Chondrocyte (in vitro differentiated cells): ENCODE results near the gene SMPD1. TPM values are rescaled to one million over a fixed set of nuclear protein-coding genes. Genes with fewer than 3 reads are reported as not detected.
A peak's percentile ranks its signal among the peaks of the same experiment; 100 is the strongest.

Experiments
- DNase-seq: peaks from one replicate; pipeline ENCODE4 v3.0.0; 2021; ENCODE audit warnings: mixed read lengths, low spot score
- H3K27ac Mint-ChIP-seq: one replicate; pipeline ENCODE4 v1.8.0; 2021; ENCODE audit warnings: mild to moderate bottlenecking, moderate library complexity, mixed read lengths; ENCODE audit not compliant: unreplicated experiment
- H3K27me3 Mint-ChIP-seq: 2 replicates; pipeline ENCODE4 v1.8.0; 2021; ENCODE audit warnings: low read depth, mixed read lengths
- H3K36me3 Mint-ChIP-seq: 2 replicates; pipeline ENCODE4 v1.8.0; 2021; ENCODE audit warnings: low read depth, mixed read lengths
- H3K4me1 Mint-ChIP-seq: 2 replicates; pipeline ENCODE4 v1.8.0; 2021; ENCODE audit warnings: low read depth, mild to moderate bottlenecking, mixed read lengths
- H3K4me3 Mint-ChIP-seq: one replicate; pipeline ENCODE4 v1.8.0; 2021; ENCODE audit warnings: mild to moderate bottlenecking, moderate library complexity, mixed read lengths; ENCODE audit not compliant: unreplicated experiment
- H3K9me3 Mint-ChIP-seq: 2 replicates; pipeline ENCODE4 v1.8.0; 2021; ENCODE audit warnings: low read depth, mixed read lengths
- long read RNA-seq: library from polyadenylated mRNA; stranded (forward); transcript quantifications from one replicate; pipeline ENCODE4 v2.0.0, GENCODE V29; 2021
- total RNA-seq: library from RNA; stranded (reverse); gene quantifications from 3 replicates; pipeline ENCODE4 v1.2.1, GENCODE V29; 2021
- TF ChIP-seq, protein P1 (sequence below): fragments of 200-600 bp; sonication (generic); IDR thresholded peaks from 2 replicates; pipeline ENCODE4 v1.5.0; 2021; ENCODE audit warnings: antibody characterized with exemption, mild to moderate bottlenecking, moderate library complexity

Gene SMPD1
- 81.1 to 102 TPM (median 99.4 TPM) in 3 replicates for total RNA-seq
- long read RNA-seq, transcript SMPD1-201 (6 exons, 2,452 nt): major isoform, 67 of 82 reads
- long read RNA-seq, partial matches to known transcripts: 5 of 82 reads
- long read RNA-seq, other reads (novel, unspliced or antisense): 9 of 82 reads

DNA sequence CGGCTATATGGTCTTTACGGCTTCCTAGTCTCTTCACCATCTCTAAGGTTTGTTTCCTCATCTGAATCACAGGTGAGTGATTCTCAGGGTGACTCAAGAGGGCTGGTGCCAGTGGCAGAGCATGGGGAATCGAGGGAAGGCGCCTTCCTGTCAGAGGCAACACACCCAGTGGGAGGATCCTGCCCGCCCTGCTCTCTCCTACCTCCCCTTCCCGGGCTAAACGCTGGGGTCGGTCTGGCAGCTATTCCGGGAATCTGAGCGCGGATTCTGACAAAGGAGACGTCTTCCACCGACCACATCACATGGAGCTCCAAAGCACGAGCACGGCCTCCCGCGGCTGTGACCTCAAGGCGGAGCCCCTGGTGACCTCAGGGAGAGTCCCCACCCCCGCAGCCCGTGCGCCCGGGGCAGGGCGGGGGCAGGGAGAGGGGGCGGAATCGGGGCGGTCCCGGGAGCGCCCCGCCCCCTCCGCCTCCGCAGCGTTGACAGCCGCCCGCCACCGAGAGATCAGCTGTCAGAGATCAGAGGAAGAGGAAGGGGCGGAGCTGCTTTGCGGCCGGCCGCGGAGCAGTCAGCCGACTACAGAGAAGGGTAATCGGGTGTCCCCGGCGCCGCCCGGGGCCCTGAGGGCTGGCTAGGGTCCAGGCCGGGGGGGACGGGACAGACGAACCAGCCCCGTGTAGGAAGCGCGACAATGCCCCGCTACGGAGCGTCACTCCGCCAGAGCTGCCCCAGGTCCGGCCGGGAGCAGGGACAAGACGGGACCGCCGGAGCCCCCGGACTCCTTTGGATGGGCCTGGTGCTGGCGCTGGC is at the start of gene SMPD1:
Gene SMPD1, plus strand, starts transcription at position 570 of the 813 bp plus-strand sequence. Its CDS starts 125 bp downstream, at position 695.
- Mint-ChIP-seq H3K4me3 (peak within 1 kb of the TSS; percentile 85), H3K27me3 (no peaks in the 10 kb centered on the region), H3K27ac (peak within 1 kb of the TSS; percentile 85), H3K9me3 (no peaks in the 10 kb centered on the region), H3K36me3 (peaks cover 3% of the 10 kb centered on the region), H3K4me1 (peaks cover 28% of the 10 kb centered on the region)
- TF ChIP-seq, protein P1, sequence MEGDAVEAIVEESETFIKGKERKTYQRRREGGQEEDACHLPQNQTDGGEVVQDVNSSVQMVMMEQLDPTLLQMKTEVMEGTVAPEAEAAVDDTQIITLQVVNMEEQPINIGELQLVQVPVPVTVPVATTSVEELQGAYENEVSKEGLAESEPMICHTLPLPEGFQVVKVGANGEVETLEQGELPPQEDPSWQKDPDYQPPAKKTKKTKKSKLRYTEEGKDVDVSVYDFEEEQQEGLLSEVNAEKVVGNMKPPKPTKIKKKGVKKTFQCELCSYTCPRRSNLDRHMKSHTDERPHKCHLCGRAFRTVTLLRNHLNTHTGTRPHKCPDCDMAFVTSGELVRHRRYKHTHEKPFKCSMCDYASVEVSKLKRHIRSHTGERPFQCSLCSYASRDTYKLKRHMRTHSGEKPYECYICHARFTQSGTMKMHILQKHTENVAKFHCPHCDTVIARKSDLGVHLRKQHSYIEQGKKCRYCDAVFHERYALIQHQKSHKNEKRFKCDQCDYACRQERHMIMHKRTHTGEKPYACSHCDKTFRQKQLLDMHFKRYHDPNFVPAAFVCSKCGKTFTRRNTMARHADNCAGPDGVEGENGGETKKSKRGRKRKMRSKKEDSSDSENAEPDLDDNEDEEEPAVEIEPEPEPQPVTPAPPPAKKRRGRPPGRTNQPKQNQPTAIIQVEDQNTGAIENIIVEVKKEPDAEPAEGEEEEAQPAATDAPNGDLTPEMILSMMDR: no peak
- peak; percentile 92 for DNase-seq

DNA sequence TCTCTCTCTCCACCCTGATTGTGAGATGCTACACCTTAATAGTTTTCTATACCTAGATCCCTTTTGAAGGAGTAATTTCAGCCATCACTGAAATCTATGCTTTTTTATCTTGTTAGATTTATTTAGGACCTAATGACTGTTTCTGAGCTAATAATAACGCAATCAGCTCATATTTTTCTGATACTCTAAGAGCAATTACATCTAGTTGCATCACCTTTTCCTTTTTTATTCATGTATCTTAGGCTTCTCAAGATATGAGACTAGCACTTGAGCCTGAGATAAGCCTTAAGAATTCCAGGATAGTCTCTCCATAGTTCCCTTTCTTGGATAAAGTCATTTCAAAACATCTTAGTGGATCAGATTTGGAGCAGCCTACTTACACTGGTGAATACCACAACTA is 44.9 kb upstream of the SMPD1 start:
- no peaks in the 10 kb centered on the region for H3K9me3 Mint-ChIP-seq
- DNase-seq: no peak
- H3K27ac Mint-ChIP-seq: peak overlapping the region; percentile 3
- no peaks in the 10 kb centered on the region for H3K36me3 Mint-ChIP-seq
- no peak overlapping the region for H3K4me3 Mint-ChIP-seq
- H3K4me1 Mint-ChIP-seq: peaks cover 7% of the 10 kb centered on the region
- TF ChIP-seq, protein P1: no peak
- H3K27me3 Mint-ChIP-seq: peaks cover 2% of the 10 kb centered on the region

DNA sequence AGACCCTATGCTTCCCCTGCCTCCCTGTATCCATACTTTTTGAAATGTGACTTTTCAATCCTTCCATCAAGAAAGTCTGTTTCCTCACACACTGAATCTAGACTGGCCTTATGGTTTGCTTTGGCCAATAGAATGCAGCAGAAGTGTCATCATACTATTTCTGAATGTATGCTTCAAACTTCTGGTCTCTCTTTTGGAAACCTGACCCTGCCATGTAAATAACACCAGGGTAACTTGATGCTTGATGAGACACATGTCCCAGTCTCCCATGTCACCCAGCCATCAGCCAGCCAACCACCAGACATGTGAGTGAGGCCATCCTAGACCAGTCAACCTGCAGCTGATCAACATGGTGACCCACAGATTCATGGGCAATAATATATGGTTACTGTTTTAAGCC is 40.2 kb upstream of the SMPD1 start:
- H3K27me3 Mint-ChIP-seq: peaks cover 7% of the 10 kb centered on the region
- no peak overlapping the region for H3K4me3 Mint-ChIP-seq
- H3K9me3 Mint-ChIP-seq: no peaks in the 10 kb centered on the region
- TF ChIP-seq, protein P1: no peak
- H3K36me3 Mint-ChIP-seq: no peaks in the 10 kb centered on the region
- H3K27ac Mint-ChIP-seq: no peak overlapping the region
- DNase-seq: no peak
- peaks cover 19% of the 10 kb centered on the region for H3K4me1 Mint-ChIP-seq

DNA sequence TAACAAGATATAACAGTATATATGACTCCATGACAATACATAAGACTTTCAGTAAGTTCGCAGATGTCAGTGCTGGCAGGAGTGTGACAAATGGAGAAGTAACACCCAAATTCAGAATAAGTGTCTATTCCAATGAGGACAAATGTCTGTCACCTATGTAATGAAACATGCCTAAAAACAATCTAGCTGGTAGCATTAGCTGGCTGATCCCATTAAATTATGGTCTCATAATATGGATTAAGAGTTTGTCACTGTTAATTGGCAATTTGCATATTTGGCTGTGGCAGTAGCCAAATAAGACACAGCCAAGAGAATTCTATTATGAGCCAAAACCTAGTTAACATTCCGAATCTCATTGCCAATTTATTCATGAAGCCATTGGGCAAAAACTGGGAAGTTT is 39.8 kb upstream of the SMPD1 start:
- TF ChIP-seq, protein P1: no peak
- H3K27ac Mint-ChIP-seq: no peak overlapping the region
- DNase-seq: no peak
- peaks cover 19% of the 10 kb centered on the region for H3K4me1 Mint-ChIP-seq
- no peaks in the 10 kb centered on the region for H3K36me3 Mint-ChIP-seq
- H3K4me3 Mint-ChIP-seq: no peak overlapping the region
- H3K27me3 Mint-ChIP-seq: peaks cover 7% of the 10 kb centered on the region
- no peaks in the 10 kb centered on the region for H3K9me3 Mint-ChIP-seq

DNA sequence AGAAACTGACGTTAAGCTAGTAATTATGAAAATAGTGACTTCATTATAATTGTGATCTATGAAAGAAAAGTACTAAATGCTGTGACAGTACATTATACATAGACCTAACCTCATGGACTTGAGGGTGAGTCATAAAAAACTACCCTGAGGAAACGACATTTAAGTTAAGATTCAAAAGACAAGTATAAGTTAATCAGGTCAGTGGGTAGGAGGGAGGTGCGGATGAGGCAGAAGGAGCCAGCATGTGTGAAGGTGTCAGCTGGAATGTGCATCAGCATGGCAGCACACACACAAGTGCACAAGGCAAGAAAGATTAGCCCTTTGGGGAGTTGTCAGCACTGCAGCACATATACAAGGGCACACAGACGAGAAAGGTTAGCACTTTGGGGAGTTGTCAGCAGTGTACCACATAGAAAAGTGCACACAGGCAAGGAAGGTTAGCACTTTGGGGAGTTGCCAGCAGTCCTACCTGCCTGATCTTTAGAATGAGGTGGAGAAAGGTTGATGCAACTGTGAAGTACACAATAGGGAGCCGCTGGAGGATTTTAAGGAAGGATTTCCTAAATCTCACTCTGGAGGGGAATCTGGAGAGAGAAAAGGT is 38.4 kb upstream of the SMPD1 start:
- DNase-seq: no peak
- H3K27ac Mint-ChIP-seq: no peak overlapping the region
- TF ChIP-seq, protein P1: no peak
- no peaks in the 10 kb centered on the region for H3K36me3 Mint-ChIP-seq
- H3K9me3 Mint-ChIP-seq: no peaks in the 10 kb centered on the region
- peaks cover 23% of the 10 kb centered on the region for H3K4me1 Mint-ChIP-seq
- H3K4me3 Mint-ChIP-seq: no peak overlapping the region
- H3K27me3 Mint-ChIP-seq: peaks cover 7% of the 10 kb centered on the region
